ENCODE results near the gene KRTAP10-8.
"Not testable (repeated sequence)": the region's sequence is repeated elsewhere in the genome, so short reads cannot be mapped to it uniquely, and the experiment has no call there.

KRTAP10-8 gene

DNA sequence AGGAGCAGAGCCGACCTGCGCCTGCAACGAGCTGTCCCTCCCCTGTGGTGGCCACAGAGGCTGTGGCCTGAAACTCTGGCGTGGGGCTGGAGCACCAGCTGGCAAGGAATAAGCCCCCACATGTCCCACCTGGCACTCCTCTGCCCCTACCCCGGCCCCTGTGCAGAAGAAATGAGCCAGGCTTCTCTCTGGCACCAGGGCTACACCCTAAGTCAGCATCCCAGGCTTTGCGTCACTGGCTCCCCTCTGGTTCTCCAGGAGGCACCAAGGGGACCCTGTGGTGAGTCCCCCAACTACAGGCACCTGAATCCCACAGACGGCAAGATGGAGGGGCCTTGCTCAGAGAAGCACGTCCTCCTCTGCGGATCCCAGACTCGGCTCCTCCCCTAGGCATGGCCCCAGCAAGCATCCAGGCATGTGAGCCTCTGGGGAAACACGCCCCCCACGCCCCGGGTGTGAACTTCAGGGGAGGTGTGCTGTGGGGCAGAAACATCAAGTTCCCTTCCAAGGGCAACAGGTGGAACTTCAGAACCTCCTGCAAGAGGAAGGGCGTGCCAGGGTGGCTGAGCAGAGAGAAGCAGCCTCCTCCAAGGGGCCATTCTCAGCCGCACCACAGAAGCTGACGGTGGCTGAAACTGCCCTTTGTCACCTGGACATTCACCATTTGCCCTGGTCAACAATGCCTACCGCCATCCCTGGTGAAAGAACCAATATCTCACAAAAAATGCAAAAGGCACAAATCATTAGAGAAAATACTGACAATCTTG, 8.6 kb upstream of the KRTAP10-8 start:
- no peak overlapping the region for H3K56ac ChIP-seq (ENCODE audit: low read length)
- DNase-seq: no peak
- H3K27ac ChIP-seq (ENCODE audit: low read depth, low read length): no peak overlapping the region
- H3K4me1 ChIP-seq (ENCODE audit: control insufficient read depth, low read depth, low read length): no peaks in the 10 kb centered on the region
- no peak overlapping the region for H2BK15ac ChIP-seq (replicated peaks; ENCODE audit: low read depth)
- no peaks in the 10 kb centered on the region for H3K36me3 ChIP-seq (ENCODE audit: control insufficient read depth, insufficient read depth, low read length)
- H3K4me2 ChIP-seq (ENCODE audit: low read length): no peak overlapping the region
- no peak overlapping the region for H3K23ac ChIP-seq (ENCODE audit: low read length)
- no peak overlapping the region for H4K5ac ChIP-seq (ENCODE audit: low read length)
- H3K27me3 ChIP-seq (ENCODE audit: insufficient read depth, low read length, poor library complexity): no peaks in the 10 kb centered on the region
- H2BK120ac ChIP-seq (ENCODE audit: low read depth, low read length): no peak overlapping the region
- no CpG with 5 or more reads among the region's 17 CpGs for WGBS (ENCODE audit: extremely low coverage, insufficient coverage, low lambda C conversion rate)
- H3K9ac ChIP-seq (ENCODE audit: low read length): no peak overlapping the region
- no peak overlapping the region for H3K4me3 ChIP-seq (ENCODE audit: low read length)
- H2AK5ac ChIP-seq (ENCODE audit: low read length): no peak overlapping the region
- H3K18ac ChIP-seq (ENCODE audit: low read length): no peak overlapping the region
- H3K79me2 ChIP-seq (ENCODE audit: control insufficient read depth, insufficient read depth, low read length): no peaks in the 10 kb centered on the region
- no peak overlapping the region for H3K4ac ChIP-seq (ENCODE audit: low read depth, low read length)
- no peaks in the 10 kb centered on the region for H3K79me1 ChIP-seq (ENCODE audit: low read length)
- H4K8ac ChIP-seq (ENCODE audit: low read depth, low read length): no peak overlapping the region
- H2BK5ac ChIP-seq (ENCODE audit: low read length): no peak overlapping the region

DNA sequence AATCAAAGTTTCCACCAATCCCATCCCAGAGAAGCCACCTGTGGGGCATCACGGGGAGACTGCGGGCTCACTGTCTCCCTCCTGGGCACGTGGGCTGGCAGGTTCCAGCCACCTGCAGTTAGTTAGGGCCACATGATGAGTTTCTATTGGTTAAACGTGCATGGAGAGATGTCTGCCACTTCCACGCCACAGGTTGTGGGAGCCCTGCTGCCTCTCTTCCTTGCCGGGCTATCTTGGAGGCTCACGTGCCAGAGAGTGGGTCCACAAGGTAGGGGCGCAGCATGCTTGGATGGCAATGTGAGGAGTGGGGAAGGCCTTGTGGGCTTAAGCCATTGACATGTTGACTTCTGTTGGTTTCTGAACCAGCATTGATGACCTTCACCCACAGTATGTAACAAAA, 8.0 kb upstream of the KRTAP10-8 start:
- WGBS (ENCODE audit: extremely low coverage, insufficient coverage, low lambda C conversion rate): no CpG with 5 or more reads among the region's 8 CpGs
- no peaks in the 10 kb centered on the region for H3K4me1 ChIP-seq (ENCODE audit: control insufficient read depth, low read depth, low read length)
- H3K36me3 ChIP-seq (ENCODE audit: control insufficient read depth, insufficient read depth, low read length): no peaks in the 10 kb centered on the region
- no peak overlapping the region for H4K5ac ChIP-seq (ENCODE audit: low read length)
- no peak overlapping the region for H3K18ac ChIP-seq (ENCODE audit: low read length)
- no peak overlapping the region for H2AK5ac ChIP-seq (ENCODE audit: low read length)
- no peak overlapping the region for H3K4me2 ChIP-seq (ENCODE audit: low read length)
- H2BK15ac ChIP-seq (replicated peaks; ENCODE audit: low read depth): no peak overlapping the region
- no peak overlapping the region for H3K4ac ChIP-seq (ENCODE audit: low read depth, low read length)
- no peak overlapping the region for H3K27ac ChIP-seq (ENCODE audit: low read depth, low read length)
- H3K27me3 ChIP-seq (ENCODE audit: insufficient read depth, low read length, poor library complexity): no peaks in the 10 kb centered on the region
- H2BK5ac ChIP-seq (ENCODE audit: low read length): no peak overlapping the region
- no peak overlapping the region for H3K56ac ChIP-seq (ENCODE audit: low read length)
- no peak overlapping the region for H4K8ac ChIP-seq (ENCODE audit: low read depth, low read length)
- no peaks in the 10 kb centered on the region for H3K79me1 ChIP-seq (ENCODE audit: low read length)
- H2BK120ac ChIP-seq (ENCODE audit: low read depth, low read length): no peak overlapping the region
- H3K23ac ChIP-seq (ENCODE audit: low read length): no peak overlapping the region
- no peak overlapping the region for H3K4me3 ChIP-seq (ENCODE audit: low read length)
- H3K79me2 ChIP-seq (ENCODE audit: control insufficient read depth, insufficient read depth, low read length): no peaks in the 10 kb centered on the region
- no peak for DNase-seq
- no peak overlapping the region for H3K9ac ChIP-seq (ENCODE audit: low read length)

DNA sequence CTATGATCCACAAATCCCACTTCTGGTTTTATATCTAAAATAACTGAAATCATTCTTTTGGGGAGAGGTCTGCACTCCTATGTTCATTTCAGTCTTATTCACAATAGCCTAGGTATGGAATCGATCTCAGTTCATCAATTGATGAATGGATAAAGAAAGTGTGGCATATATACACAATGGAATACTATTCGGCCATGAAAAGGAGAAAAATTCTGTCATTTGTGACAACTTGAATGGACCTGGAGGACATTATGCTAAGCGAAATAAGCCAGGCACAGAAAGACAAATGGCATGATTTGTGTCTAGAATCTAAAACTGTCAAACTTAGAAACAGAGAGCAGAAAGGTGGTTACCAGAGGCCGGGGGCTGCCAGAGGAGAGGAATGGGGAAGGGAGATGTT, 5.4 kb upstream of the KRTAP10-8 start:
- Histone ChIP-seq H3K27ac (ENCODE audit: low read depth, low read length) (no peak overlapping the region), H3K4ac (ENCODE audit: low read depth, low read length) (no peak overlapping the region), H3K4me3 (ENCODE audit: low read length) (no peak overlapping the region), H3K27me3 (ENCODE audit: insufficient read depth, low read length, poor library complexity) (no peaks in the 10 kb centered on the region), H3K56ac (ENCODE audit: low read length) (no peak overlapping the region), H3K23ac (ENCODE audit: low read length) (no peak overlapping the region), H3K79me1 (ENCODE audit: low read length) (no peaks in the 10 kb centered on the region), H2BK15ac (replicated peaks; ENCODE audit: low read depth) (no peak overlapping the region), H3K36me3 (ENCODE audit: control insufficient read depth, insufficient read depth, low read length) (no peaks in the 10 kb centered on the region), H3K79me2 (ENCODE audit: control insufficient read depth, insufficient read depth, low read length) (no peaks in the 10 kb centered on the region), H4K8ac (ENCODE audit: low read depth, low read length) (no peak overlapping the region), H2BK120ac (ENCODE audit: low read depth, low read length) (no peak overlapping the region), H3K9ac (ENCODE audit: low read length) (no peak overlapping the region), H3K18ac (ENCODE audit: low read length) (no peak overlapping the region), H3K4me2 (ENCODE audit: low read length) (no peak overlapping the region), H2BK5ac (ENCODE audit: low read length) (no peak overlapping the region), H2AK5ac (ENCODE audit: low read length) (no peak overlapping the region), H4K5ac (ENCODE audit: low read length) (no peak overlapping the region), H3K4me1 (ENCODE audit: control insufficient read depth, low read depth, low read length) (no peaks in the 10 kb centered on the region)
- WGBS (ENCODE audit: extremely low coverage, insufficient coverage, low lambda C conversion rate): no CpG with 5 or more reads among the region's 4 CpGs
- no peak for DNase-seq

DNA sequence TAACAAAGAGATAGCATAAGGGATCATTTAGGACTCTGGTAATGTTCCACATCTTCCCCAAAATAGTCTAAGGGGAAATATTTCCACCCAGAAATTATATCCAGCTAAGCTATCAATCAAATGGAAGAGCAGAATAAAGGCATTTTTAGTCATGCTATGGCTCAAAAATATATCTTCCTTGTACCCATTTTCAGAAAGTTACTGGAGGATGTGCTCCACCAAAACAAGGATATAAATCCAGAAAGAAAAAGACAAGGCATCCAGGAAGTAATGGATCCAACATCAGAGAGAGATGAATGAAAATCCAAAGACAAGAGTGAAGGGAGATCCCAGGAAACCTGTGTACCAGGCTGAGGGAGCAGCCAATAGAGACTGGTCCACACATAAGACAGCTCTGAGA, 2.7 kb upstream of the KRTAP10-8 start:
- Histone ChIP-seq H3K79me1 (ENCODE audit: low read length) (no peaks in the 10 kb centered on the region), H3K27ac (ENCODE audit: low read depth, low read length) (no peak overlapping the region), H3K4ac (ENCODE audit: low read depth, low read length) (no peak overlapping the region), H3K18ac (ENCODE audit: low read length) (no peak overlapping the region), H3K27me3 (ENCODE audit: insufficient read depth, low read length, poor library complexity) (no peaks in the 10 kb centered on the region), H3K4me2 (ENCODE audit: low read length) (no peak overlapping the region), H4K5ac (ENCODE audit: low read length) (no peak overlapping the region), H3K79me2 (ENCODE audit: control insufficient read depth, insufficient read depth, low read length) (no peaks in the 10 kb centered on the region), H3K4me3 (ENCODE audit: low read length) (no peak overlapping the region), H2AK5ac (ENCODE audit: low read length) (no peak overlapping the region), H3K9ac (ENCODE audit: low read length) (no peak overlapping the region), H3K23ac (ENCODE audit: low read length) (no peak overlapping the region), H2BK15ac (replicated peaks; ENCODE audit: low read depth) (no peak overlapping the region), H3K36me3 (ENCODE audit: control insufficient read depth, insufficient read depth, low read length) (no peaks in the 10 kb centered on the region), H2BK120ac (ENCODE audit: low read depth, low read length) (no peak overlapping the region), H3K4me1 (ENCODE audit: control insufficient read depth, low read depth, low read length) (no peaks in the 10 kb centered on the region), H4K8ac (ENCODE audit: low read depth, low read length) (no peak overlapping the region), H3K56ac (ENCODE audit: low read length) (no peak overlapping the region), H2BK5ac (ENCODE audit: low read length) (no peak overlapping the region)
- DNase-seq: no peak

DNA sequence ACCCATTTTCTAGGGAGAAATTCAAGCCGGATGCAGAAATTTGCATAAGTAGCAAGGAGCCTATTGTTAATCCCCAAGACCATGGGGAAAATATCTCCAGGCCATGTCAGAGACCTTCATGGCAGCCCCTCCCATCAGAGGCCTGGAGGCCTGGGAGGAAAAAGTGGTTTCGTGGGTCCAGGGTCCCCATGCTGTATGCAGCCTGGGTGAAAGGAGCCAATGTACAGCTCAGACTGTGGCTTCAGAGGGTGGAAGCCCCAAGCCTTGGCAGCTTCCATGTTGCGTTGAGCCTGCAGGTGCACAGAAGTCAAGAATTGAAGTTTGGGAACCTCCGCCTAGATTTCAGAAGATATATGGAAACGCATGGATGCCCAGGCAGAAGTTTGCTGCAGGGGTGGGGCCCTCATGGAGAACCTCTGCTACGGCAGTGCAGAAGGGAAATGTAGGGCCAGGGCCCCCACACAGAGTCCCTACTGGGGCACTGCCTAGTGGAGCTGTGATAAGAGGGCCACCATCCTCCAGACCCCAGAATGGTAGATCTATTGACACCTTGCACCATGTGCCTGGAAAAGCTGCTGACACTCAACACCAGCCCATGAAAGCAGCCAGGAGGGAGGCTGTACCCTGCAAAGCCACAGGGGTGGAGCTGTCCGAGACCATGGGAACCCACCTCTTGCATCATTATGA, 1.6 kb upstream of the KRTAP10-8 start:
- H3K36me3 ChIP-seq (ENCODE audit: control insufficient read depth, insufficient read depth, low read length); H3K27ac ChIP-seq (ENCODE audit: low read depth, low read length); H3K18ac ChIP-seq (ENCODE audit: low read length); H3K27me3 ChIP-seq (ENCODE audit: insufficient read depth, low read length, poor library complexity); H3K9ac ChIP-seq (ENCODE audit: low read length); H3K4me2 ChIP-seq (ENCODE audit: low read length); H2BK15ac ChIP-seq (replicated peaks; ENCODE audit: low read depth); H2AK5ac ChIP-seq (ENCODE audit: low read length); H3K4ac ChIP-seq (ENCODE audit: low read depth, low read length); H2BK120ac ChIP-seq (ENCODE audit: low read depth, low read length); H3K4me3 ChIP-seq (ENCODE audit: low read length); H4K5ac ChIP-seq (ENCODE audit: low read length); H4K8ac ChIP-seq (ENCODE audit: low read depth, low read length); H3K4me1 ChIP-seq (ENCODE audit: control insufficient read depth, low read depth, low read length); DNase-seq; H3K79me1 ChIP-seq (ENCODE audit: low read length); H3K79me2 ChIP-seq (ENCODE audit: control insufficient read depth, insufficient read depth, low read length); H3K23ac ChIP-seq (ENCODE audit: low read length); H3K56ac ChIP-seq (ENCODE audit: low read length); H2BK5ac ChIP-seq (ENCODE audit: low read length): not testable (repeated sequence)
- WGBS (ENCODE audit: extremely low coverage, insufficient coverage, low lambda C conversion rate): no CpG with 5 or more reads among the region's 7 CpGs

DNA sequence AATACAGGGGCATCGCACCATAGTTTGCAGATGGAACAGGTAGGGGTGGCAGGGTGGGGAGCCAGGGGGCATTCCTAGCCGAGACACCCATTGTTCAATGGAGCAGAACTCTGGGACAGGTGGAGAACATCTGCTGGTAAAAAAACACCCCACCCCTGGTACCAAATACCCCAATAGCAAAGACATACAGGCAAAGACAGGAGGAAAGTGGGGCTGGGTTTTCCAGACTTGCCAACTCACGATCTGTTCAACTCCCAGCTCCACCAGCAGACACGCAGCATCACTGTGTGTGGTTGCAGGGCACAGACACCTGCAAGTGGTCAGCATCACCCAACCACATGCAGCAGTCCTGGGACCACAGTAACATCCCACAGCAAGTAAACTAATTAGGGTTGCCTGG, 328 bp upstream of the KRTAP10-8 start:
- DNase-seq: no peak
- H3K4me3 ChIP-seq (ENCODE audit: low read length): no peak overlapping the region
- no CpG with 5 or more reads among the region's 4 CpGs for WGBS (ENCODE audit: extremely low coverage, insufficient coverage, low lambda C conversion rate)

More for the DNA sequence above, 328 bp upstream of the KRTAP10-8 start:
- Histone ChIP-seq H3K27me3 (ENCODE audit: insufficient read depth, low read length, poor library complexity) (no peaks in the 10 kb centered on the region), H3K56ac (ENCODE audit: low read length) (no peak overlapping the region), H4K8ac (ENCODE audit: low read depth, low read length) (no peak overlapping the region), H2BK15ac (replicated peaks; ENCODE audit: low read depth) (no peak overlapping the region), H4K5ac (ENCODE audit: low read length) (no peak overlapping the region), H3K27ac (ENCODE audit: low read depth, low read length) (no peak overlapping the region), H2BK120ac (ENCODE audit: low read depth, low read length) (no peak overlapping the region), H3K4ac (ENCODE audit: low read depth, low read length) (no peak overlapping the region), H3K79me1 (ENCODE audit: low read length) (no peaks in the 10 kb centered on the region), H3K36me3 (ENCODE audit: control insufficient read depth, insufficient read depth, low read length) (no peaks in the 10 kb centered on the region), H3K18ac (ENCODE audit: low read length) (no peak overlapping the region), H3K9ac (ENCODE audit: low read length) (no peak overlapping the region), H3K79me2 (ENCODE audit: control insufficient read depth, insufficient read depth, low read length) (no peaks in the 10 kb centered on the region), H3K23ac (ENCODE audit: low read length) (no peak overlapping the region), H2AK5ac (ENCODE audit: low read length) (no peak overlapping the region), H2BK5ac (ENCODE audit: low read length) (no peak overlapping the region), H3K4me2 (ENCODE audit: low read length) (no peak overlapping the region), H3K4me1 (ENCODE audit: control insufficient read depth, low read depth, low read length) (no peaks in the 10 kb centered on the region)

Data from mesendoderm (in vitro differentiated cells).